Measurements from ENCODE around the gene FOXP2.

The FOXP2 gene

DNA sequence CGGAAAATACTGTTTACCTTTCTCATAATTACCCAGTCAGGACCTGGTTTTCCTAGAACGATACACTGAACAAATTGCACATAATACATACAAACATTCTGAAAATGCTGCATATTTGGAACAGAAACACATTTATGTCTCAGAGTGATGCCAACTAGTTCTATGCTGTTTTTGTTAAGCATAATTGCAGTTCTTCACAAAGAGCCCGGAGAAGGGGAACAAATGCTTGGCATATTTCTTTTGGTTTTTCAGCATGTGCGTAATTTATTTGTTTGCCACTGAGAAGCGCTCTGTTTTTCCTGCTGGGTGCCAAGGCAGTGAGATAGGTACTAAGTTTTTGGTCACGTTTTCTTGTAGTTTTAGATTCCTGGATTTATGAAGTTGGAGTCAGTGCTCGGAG, 326.3 kb downstream of the FOXP2 start:
- DNase-seq = no peak

DNA sequence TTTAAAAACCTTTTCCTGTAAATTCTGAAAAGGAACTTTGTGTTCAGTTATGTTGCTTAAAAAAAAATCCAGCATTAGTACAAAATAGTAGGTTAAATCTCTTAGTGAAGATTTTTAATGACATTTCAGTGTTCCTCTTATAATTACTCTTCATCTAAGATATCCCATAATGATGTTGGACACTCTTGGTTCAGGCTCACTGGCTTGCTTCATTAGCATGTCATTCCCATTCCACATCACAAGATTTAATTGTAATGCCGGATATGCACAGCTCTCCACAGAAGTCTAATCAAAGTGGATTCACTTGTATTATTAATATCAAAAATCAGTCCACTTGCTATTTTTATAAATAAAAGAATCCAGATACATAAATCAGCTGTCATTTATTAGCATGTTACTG, 327.3 kb downstream of the FOXP2 start:
- DNase-seq = no peak
